A549 (cell line): ENCODE data around the gene PLCD3. TPM values are rescaled to one million over a fixed set of nuclear protein-coding genes. Genes with fewer than 3 reads are reported as not detected.

ENCODE experiments used
- ATAC-seq, 2 experiments: fragments of 200-7000 bp in 1 of 2; fragments of >200 bp in 1 of 2; cut with Nextera tagmentation in 1 of 2; cut with Tn5 transposase in 1 of 2; 3 replicates each; pipeline versions ENCODE4 v1.8.0 to v1.9.1; 2018 to 2020; ENCODE audit warnings: mild to moderate bottlenecking in 1 of 2, moderate library complexity in 1 of 2
- CTCF ChIA-PET: fragments of 300-600 bp; sonication (Branson Sonifier 250); formaldehyde crosslinking; extraction: SDS; loops from one replicate; lab custom pipeline; 2021; ENCODE audit warnings: antibody characterized with exemption, inconsistent platforms; lab: Yijun Ruan, JAX
- POLR2A ChIA-PET: fragments of 350-600 bp; formaldehyde crosslinking; extraction: SDS; loops from one replicate; lab custom pipeline; 2021; ENCODE audit warnings: antibody characterized with exemption, inconsistent platforms; lab: Yijun Ruan, JAX
- DNase-seq, 2 experiments: peaks; one replicate each; pipeline versions ENCODE4 v3.0.0 to v3.0.0-alpha.2; 2011 to 2016; ENCODE audit warnings: low read depth in 1 of 2, low spot score in 1 of 2
- FAIRE-seq: peaks from 2 replicates; lab custom pipeline; 2011; peaks lifted over from hg19 to GRCh38; lab: Jason Lieb, UNC
- H3K27ac ChIP-seq, 2 experiments: fragments of >200 bp; sonication (Bioruptor Twin); formaldehyde crosslinking; 3 replicates each; pipeline ENCODE4 v1.5.1; 2016 to 2017
- H3K4me1 ChIP-seq: fragments of >200 bp; sonication (Bioruptor Twin); formaldehyde crosslinking; 3 replicates; pipeline ENCODE4 v1.6.1; 2016
- H3K4me2 ChIP-seq: fragments of >200 bp; sonication (Bioruptor Twin); formaldehyde crosslinking; 3 replicates; pipeline ENCODE4 v1.6.1; 2016
- H3K4me3 ChIP-seq: fragments of >200 bp; sonication (Bioruptor Twin); formaldehyde crosslinking; 3 replicates; pipeline ENCODE4 v1.5.1; 2016
- H3K9me3 ChIP-seq: fragments of >200 bp; sonication (Bioruptor Twin); formaldehyde crosslinking; 3 replicates; pipeline ENCODE4 v1.6.1; 2016
- CBX2 ChIP-seq: fragments of 200-600 bp; sonication (generic); IDR thresholded peaks from 2 replicates; pipeline ENCODE4 v1.6.1; 2016; ENCODE audit warnings: low read depth, mild to moderate bottlenecking, borderline replicate concordance
- CHD2 ChIP-seq: fragments of 150-350 bp; IDR thresholded peaks from 2 replicates; pipeline ENCODE4 v1.6.1; 2014; ENCODE audit warnings: low read length; ENCODE audit not compliant: partially characterized antibody
- EHF ChIP-seq: fragments of 250-450 bp; sonication (Bioruptor Pico); IDR thresholded peaks from 2 replicates; pipeline ENCODE4 v1.5.0; 2020; ENCODE audit warnings: mild to moderate bottlenecking
- HEYL ChIP-seq: fragments of 250-450 bp; sonication (Bioruptor Pico); IDR thresholded peaks from 2 replicates; pipeline ENCODE4 v1.8.0; 2021; ENCODE audit warnings: mild to moderate bottlenecking, moderate library complexity
- HOXB5 ChIP-seq: fragments of 250-450 bp; sonication (Bioruptor Pico); IDR thresholded peaks from 2 replicates; pipeline ENCODE4 v1.5.0; 2020; ENCODE audit warnings: mild to moderate bottlenecking, moderate library complexity
- JUNB ChIP-seq: fragments of >200 bp; sonication (Bioruptor Twin); formaldehyde crosslinking; IDR thresholded peaks from 2 replicates; pipeline ENCODE4 v1.6.1; 2016
- KDM1A ChIP-seq: fragments of 200-600 bp; sonication (generic); IDR thresholded peaks from 2 replicates; pipeline ENCODE4 v1.6.1; 2016; ENCODE audit warnings: low read depth, mild to moderate bottlenecking
- MAFK ChIP-seq: fragments of 450-650 bp; IDR thresholded peaks from 2 replicates; pipeline ENCODE4 v1.6.1; 2014; ENCODE audit not compliant: partially characterized antibody
- MYC ChIP-seq: IDR thresholded peaks from 2 replicates; pipeline ENCODE4 v1.6.1; 2012; ENCODE audit warnings: mild to moderate bottlenecking, inconsistent platforms, low read length, improper control_type of control experiment, borderline replicate concordance
- NR3C1 ChIP-seq: fragments of >200 bp; sonication (Bioruptor Twin); formaldehyde crosslinking; IDR thresholded peaks from 3 replicates; pipeline ENCODE4 v1.6.1; 2017
- PHF8 ChIP-seq: fragments of 200-600 bp; sonication (generic); IDR thresholded peaks from 2 replicates; pipeline ENCODE4 v1.6.1; 2016; ENCODE audit warnings: low read depth, mild to moderate bottlenecking, antibody characterized with exemption, moderate library complexity, borderline replicate concordance
- RAD21 ChIP-seq, 2 experiments: fragments of >200 bp in 1 of 2; sonication (Bioruptor Twin) in 1 of 2; formaldehyde crosslinking in 1 of 2; IDR thresholded peaks in 1 of 2; conservative IDR thresholded peaks in 1 of 2; 2 replicates in 1 of 2; 3 replicates in 1 of 2; pipeline ENCODE4 v1.6.1; 2012 to 2018; ENCODE audit warnings: inconsistent platforms in 1 of 2
- RFX5 ChIP-seq: fragments of 450-650 bp; IDR thresholded peaks from 2 replicates; pipeline ENCODE4 v1.7.1; 2014; ENCODE audit warnings: antibody characterized with exemption, mild to moderate bottlenecking, moderate library complexity
- ZFP36 ChIP-seq: fragments of 450-650 bp; IDR thresholded peaks from 2 replicates; pipeline ENCODE4 v1.6.1; 2014; ENCODE audit warnings: borderline replicate concordance; ENCODE audit not compliant: partially characterized antibody
- ZNF302 ChIP-seq: fragments of 250-450 bp; sonication (Bioruptor Pico); IDR thresholded peaks from 2 replicates; pipeline ENCODE4 v1.9.0; 2021; ENCODE audit warnings: inconsistent platforms, mild to moderate bottlenecking, moderate library complexity
- ZSCAN20 ChIP-seq: fragments of 250-450 bp; sonication (Bioruptor Pico); IDR thresholded peaks from 2 replicates; pipeline ENCODE4 v1.8.0; 2022; ENCODE audit warnings: mild to moderate bottlenecking, moderate library complexity
- WGBS: methylation state at CpG from one replicate; pipeline ENCODE4 v1.1.6; 2017; ENCODE audit errors: missing lambda C conversion rate; 5-methylcytosine and 5-hydroxymethylcytosine counted together
- polyA plus RNA-seq, 4 experiments: library from polyadenylated mRNA; depleted of rRNA in 3 of 4; stranded (reverse); fragments of >200 nt; fragmentation: RNase III in 1 of 4; extraction: RNeasy Plus Mini Kit Qiagen cat#74134 plus additional on column Dnase treatment in 1 of 4; gene quantifications; 2 replicates in 3 of 4; 3 replicates in 1 of 4; pipeline ENCODE4 v1.2.3, GENCODE V29; 2011 to 2017
- TF ChIP-seq, protein P1 (sequence below): IDR thresholded peaks from 2 replicates; pipeline ENCODE4 v1.6.1; 2012
- TF ChIP-seq, protein P2 (sequence below): fragments of 250-450 bp; sonication (Bioruptor Pico); IDR thresholded peaks from 2 replicates; pipeline ENCODE4 v1.5.0; 2020; ENCODE audit warnings: low read depth, mild to moderate bottlenecking, moderate library complexity
- TF ChIP-seq, protein P3 (sequence below): fragments of 150-350 bp; IDR thresholded peaks from 2 replicates; pipeline ENCODE4 v1.6.1; 2014; ENCODE audit warnings: low read depth, mild to moderate bottlenecking, low read length
- TF ChIP-seq, protein P4 (sequence below): IDR thresholded peaks from 2 replicates; pipeline ENCODE4 v1.6.1; 2012
- TF ChIP-seq, protein P5 (sequence below): fragments of >200 bp; sonication (Bioruptor Twin); formaldehyde crosslinking; IDR thresholded peaks from 2 replicates; pipeline ENCODE4 v1.6.1; 2016

The PLCD3 gene
- polyA plus RNA-seq, 2 of the 4 experiments (the other 2 are of a cell fraction): 56.6 to 105 TPM

DNA sequence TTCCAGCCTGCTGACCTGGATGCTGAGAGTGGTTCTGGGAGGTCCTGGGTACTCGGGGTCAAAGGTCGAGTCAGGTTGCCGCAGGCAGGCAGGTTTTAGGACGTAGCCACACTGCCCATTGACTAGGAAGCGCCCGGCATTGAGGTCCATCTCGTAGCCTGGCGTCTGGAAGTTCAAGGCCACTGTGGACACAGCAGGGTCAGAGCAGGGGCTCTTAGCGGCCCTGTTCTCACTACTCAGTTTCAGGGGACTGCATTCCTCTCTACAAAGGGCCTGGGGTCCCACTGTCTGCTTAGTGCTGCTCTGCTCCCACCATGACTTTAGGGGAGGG, 18.9 kb downstream of the PLCD3 start (continued):
- TF ChIP-seq EHF (CRISPR knock-in tag) (no peak), KDM1A (no peak)

DNA sequence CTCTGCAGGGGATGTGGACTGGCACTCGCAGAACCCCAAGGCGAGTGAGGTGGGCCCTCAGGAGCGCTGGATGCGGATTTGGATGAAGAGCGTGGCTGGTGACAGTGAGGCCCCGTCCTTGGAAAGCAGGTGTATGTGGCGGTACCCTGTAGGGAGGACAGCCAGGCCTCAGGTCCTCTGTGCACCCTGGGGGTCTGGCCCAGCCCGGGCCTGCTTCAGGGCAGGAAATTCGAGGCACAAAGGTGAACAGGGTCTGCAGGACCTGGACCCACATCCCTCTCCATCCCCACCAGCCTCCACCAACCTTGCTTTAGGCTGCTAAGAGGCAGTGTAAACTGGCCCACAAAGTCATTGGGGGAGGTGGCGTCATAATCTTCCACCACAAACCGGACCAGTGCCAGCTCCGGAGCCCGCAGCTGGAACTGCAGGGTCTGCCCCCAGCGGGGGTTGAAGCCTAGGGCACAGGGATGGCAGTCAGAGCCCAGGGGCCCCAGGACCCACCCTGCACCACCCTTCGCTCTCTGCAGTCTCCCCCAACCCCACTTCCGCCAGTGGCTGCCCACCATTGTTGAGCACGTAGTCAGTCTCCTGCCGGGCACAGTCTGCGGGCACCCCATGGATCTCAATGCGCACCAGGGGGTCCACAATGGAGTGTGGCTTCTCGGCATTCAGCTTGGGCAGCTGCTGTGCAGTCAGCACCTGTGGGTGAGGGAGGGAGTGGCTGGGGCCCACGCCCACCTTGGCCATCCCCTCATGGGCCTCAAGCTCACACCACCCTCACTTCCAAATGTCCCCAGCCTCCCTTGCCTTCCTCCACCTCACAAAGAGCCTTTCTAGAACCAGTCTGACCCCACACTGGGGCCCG, 19.5 kb downstream of the PLCD3 start:
- 96% methylated on average over 22 of the region's 23 CpGs for WGBS
- no peak for DNase-seq
- POLR2A ChIA-PET: interaction anchor here (0.9 kb wide), 1 partner anchor 17 kb away, joined by 4 read pairs; no protein-coding TSS in a partner anchor
- Histone ChIP-seq H3K27ac (peak overlapping the region in 1 of 2 experiments; percentile 15; a peak in 1 of 6 replicates), H3K4me3 (no peak overlapping the region), H3K4me1 (0 out of 3 replicates have a peak, but pooled peaks cover 3% of the 10 kb centered on the region), H3K4me2 (no peak overlapping the region), H3K9me3 (no peaks in the 10 kb centered on the region)
- TF ChIP-seq MYC (no peak), MAFK (no peak), HEYL (CRISPR knock-in tag) (no peak), HOXB5 (CRISPR knock-in tag) (no peak), EHF (CRISPR knock-in tag) (no peak), ZSCAN20 (CRISPR knock-in tag) (no peak), PHF8 (no peak), RFX5 (no peak), CBX2 (no peak), JUNB (no peak), ZNF302 (no peak), RAD21 (conservative IDR thresholded peaks at IDR 0.05 in 1 of 2, IDR thresholded peaks at IDR 0.05 in 1 of 2) (no peak), NR3C1 (no peak), ZFP36 (no peak), CHD2 (no peak)
- TF ChIP-seq, protein P1, sequence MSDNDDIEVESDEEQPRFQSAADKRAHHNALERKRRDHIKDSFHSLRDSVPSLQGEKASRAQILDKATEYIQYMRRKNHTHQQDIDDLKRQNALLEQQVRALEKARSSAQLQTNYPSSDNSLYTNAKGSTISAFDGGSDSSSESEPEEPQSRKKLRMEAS: no peak
- TF ChIP-seq, protein P2, sequence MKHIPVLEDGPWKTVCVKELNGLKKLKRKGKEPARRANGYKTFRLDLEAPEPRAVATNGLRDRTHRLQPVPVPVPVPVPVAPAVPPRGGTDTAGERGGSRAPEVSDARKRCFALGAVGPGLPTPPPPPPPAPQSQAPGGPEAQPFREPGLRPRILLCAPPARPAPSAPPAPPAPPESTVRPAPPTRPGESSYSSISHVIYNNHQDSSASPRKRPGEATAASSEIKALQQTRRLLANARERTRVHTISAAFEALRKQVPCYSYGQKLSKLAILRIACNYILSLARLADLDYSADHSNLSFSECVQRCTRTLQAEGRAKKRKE (CRISPR knock-in tag): no peak
- TF ChIP-seq, protein P3, sequence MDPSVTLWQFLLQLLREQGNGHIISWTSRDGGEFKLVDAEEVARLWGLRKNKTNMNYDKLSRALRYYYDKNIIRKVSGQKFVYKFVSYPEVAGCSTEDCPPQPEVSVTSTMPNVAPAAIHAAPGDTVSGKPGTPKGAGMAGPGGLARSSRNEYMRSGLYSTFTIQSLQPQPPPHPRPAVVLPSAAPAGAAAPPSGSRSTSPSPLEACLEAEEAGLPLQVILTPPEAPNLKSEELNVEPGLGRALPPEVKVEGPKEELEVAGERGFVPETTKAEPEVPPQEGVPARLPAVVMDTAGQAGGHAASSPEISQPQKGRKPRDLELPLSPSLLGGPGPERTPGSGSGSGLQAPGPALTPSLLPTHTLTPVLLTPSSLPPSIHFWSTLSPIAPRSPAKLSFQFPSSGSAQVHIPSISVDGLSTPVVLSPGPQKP: no peak
- TF ChIP-seq, protein P4, sequence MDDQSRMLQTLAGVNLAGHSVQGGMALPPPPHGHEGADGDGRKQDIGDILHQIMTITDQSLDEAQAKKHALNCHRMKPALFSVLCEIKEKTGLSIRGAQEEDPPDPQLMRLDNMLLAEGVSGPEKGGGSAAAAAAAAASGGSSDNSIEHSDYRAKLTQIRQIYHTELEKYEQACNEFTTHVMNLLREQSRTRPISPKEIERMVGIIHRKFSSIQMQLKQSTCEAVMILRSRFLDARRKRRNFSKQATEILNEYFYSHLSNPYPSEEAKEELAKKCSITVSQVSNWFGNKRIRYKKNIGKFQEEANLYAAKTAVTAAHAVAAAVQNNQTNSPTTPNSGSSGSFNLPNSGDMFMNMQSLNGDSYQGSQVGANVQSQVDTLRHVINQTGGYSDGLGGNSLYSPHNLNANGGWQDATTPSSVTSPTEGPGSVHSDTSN: no peak
- TF ChIP-seq, protein P5, sequence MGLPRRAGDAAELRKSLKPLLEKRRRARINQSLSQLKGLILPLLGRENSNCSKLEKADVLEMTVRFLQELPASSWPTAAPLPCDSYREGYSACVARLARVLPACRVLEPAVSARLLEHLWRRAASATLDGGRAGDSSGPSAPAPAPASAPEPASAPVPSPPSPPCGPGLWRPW: no peak
- ATAC-seq: no peak
- FAIRE-seq: no peak
- CTCF ChIA-PET: interaction anchor here (0.7 to 12.0 kb wide), 7 partner anchors 10 to 85 kb away, joined by 3 to 288 read pairs (median 8); partner anchors contain the start of genes ACBD4 and PLCD3
